AG08396 (cell line): ENCODE results near the gene TAF4.

Experiments used
- DNase-seq: peaks from one replicate; pipeline ENCODE4 v3.0.0; 2012; ENCODE audit warnings: low spot score, mixed read lengths

Gene TAF4

GRCh38 chr20:61932199-61932592 is 133.5 kb downstream of the TAF4 start:
- DNase-seq: no peak

GRCh38 chr20:61931476-61932198 is 134.0 kb downstream of the TAF4 start:
- DNase-seq: no peak

DNA sequence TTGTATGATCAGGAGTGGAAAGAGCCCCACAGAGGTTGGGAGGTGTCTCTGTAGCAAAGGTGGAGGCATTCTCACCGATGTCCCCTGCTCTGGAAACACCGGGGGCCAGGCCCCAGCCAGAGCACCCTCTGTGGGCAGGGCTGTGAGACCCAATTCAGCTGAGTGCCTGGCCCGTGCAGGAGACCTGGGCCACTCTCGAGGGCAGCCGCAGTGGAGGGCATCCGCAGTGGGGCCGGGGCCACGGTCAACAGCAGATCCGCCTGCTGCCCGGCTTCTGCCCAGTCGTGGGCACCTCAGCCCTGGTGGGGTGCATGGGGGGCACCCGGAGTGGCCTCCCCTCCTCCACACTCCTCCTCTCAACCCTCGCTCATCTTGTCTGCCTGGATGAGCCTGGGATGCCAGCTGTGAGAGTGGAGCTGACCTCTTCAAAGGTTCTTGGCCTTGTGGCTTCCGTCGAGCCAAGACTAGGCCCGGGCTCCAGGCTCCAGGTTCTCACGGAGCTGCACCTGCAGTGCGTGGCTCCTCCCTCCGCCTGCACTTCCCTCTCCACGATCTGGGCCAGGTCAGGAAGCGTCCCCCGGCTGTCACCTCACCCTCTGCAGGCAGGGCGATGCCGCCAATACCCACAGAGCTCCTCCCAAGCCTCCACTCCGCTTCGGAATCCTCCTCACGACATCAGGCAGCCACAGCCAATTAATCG is 134.8 kb downstream of the TAF4 start:
- DNase-seq: no peak

GRCh38 chr20:61929971-61930666 is 135.6 kb downstream of the TAF4 start:
- no peak for DNase-seq

DNA sequence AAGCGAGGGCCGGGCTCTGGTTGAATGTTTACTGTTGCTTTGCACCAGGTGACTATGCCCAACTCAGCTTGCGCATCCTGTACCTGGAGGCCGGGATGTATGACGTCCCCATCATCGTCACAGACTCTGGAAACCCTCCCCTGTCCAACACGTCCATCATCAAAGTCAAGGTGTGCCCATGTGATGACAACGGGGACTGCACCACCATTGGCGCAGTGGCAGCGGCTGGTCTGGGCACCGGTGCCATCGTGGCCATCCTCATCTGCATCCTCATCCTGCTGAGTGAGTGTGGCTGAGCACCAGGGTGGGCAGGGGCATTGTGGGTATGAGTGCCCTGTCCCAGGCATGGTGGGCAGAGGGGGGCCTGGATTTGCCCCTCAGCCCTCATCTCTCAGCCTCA is 136.1 kb downstream of the TAF4 start:
- no peak for DNase-seq

DNA sequence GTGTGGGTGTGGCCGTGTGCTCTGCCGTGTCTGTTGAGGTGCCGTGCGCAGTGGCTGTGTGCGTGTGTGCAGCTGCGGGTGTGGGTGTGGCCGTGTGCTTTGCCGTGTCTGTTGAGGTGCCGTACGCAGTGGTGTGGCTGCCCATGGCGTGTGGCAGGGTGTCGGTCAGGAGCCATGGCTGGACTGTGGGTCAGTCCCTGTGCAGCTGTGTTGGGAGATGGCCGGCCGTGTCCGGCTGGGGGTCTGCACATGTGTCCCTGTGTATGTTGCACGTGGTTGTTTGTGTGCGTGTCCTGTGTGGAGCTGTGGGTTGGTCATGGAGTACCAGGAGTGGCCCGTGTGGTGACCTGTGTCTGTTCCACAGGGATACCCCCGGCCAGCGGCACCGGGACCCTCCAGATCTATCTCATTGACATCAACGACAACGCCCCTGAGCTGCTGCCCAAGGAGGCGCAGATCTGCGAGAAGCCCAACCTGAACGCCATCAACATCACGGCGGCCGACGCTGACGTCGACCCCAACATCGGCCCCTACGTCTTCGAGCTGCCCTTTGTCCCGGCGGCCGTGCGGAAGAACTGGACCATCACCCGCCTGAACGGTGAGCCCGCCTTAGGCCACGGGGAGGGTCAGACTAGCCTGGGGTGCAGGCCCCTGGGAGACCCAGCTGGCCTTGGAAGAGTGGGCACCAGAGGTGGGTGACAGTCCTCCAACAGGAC is 137.7 kb downstream of the TAF4 start:
- DNase-seq: no peak

DNA sequence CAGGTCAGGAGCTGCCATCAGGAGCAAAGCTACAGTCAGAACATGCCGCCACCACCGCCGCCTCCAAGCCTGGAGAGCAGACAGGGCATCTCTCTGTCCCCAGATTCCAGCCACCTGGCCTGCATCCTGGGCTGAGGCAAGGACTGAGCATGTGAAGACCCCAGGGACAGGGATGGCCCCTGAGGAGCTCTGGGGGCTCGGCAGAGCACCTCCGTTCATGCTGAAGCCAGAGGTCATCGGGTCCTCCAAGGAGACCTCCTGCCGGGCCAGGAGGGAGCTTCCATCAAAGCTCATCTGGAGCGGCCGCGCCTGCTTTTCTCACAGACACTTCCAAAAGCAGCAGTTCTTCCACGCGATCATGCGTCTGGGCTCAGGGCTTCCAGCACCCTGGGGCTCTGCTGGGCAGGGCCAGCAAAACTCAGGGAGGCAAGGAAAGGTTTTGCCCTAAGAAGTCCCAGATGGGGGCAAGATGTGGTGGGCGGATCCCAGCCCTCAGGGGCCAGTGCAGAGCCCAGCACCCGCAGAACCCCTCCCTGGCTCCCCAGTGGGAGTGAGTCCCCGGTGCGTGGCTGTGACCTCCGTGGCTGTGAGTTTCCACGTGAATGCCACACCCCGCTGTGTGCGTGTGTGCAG is 138.4 kb downstream of the TAF4 start:
- no peak for DNase-seq

GRCh38 chr20:61926796-61927192 is 138.9 kb downstream of the TAF4 start:
- no peak for DNase-seq

DNA sequence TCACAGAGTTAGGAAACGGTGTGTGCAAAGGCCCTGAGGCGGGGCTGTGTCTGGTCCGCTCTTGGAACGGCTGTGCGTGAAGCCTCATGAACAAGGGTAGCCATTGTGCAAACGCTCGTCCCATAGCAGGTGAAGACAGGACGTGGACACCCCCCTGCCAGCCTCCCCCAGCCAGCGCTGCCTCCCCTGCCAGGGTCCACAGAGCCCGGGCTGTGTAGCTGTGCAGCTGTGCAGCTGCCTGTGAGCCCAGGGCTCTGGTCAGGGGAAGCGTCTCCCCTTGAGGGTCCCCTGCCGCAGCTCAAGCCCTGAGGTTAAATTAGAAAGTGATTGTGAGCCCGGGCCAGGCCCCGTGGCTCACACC is 139.4 kb downstream of the TAF4 start:
- DNase-seq: no peak

GRCh38 chr20:61925555-61926252 is 140.0 kb downstream of the TAF4 start:
- DNase-seq: peak; percentile 66

- DNase-seq: no peak
These were observed 140.7 kb downstream of the TAF4 start for GRCh38 chr20:61924858-61925554.
